ENCODE results near the gene COL4A1.
A peak's percentile ranks its signal among the peaks of the same experiment; 100 is the strongest.

COL4A1 gene

GRCh38 chr13:110272651-110273050 is 34.3 kb downstream of the COL4A1 start:
- DNase-seq = no peak

- no peak for DNase-seq
Measured at GRCh38 chr13:110272227-110272626, 34.7 kb downstream of the COL4A1 start.

- DNase-seq = peak; percentile 21
Measured at GRCh38 chr13:110271313-110271712, 35.6 kb downstream of the COL4A1 start.

- DNase-seq = peak; percentile 33
Measured at GRCh38 chr13:110270507-110270906, 36.5 kb downstream of the COL4A1 start.

- DNase-seq = no peak
Measured at GRCh38 chr13:110269509-110270185, 37.3 kb downstream of the COL4A1 start.

GRCh38 chr13:110268576-110269185 is 38.3 kb downstream of the COL4A1 start:
- peak; percentile 40 for DNase-seq

- DNase-seq = peak; percentile 7
Measured at GRCh38 chr13:110268061-110268460, 38.9 kb downstream of the COL4A1 start.

GRCh38 chr13:110266983-110267382 is 40.0 kb downstream of the COL4A1 start:
- peak; percentile 33 for DNase-seq

- DNase-seq = no peak
Measured at GRCh38 chr13:110266431-110266809, 40.5 kb downstream of the COL4A1 start.

- peak; percentile 28 for DNase-seq
Measured at GRCh38 chr13:110265682-110266430, 41.1 kb downstream of the COL4A1 start.

GRCh38 chr13:110265341-110265681 is 41.6 kb downstream of the COL4A1 start:
- DNase-seq = peak; percentile 17

- DNase-seq = no peak
Measured at GRCh38 chr13:110264685-110265275, 42.2 kb downstream of the COL4A1 start.

GRCh38 chr13:110263888-110264287 is 43.1 kb downstream of the COL4A1 start:
- peak; percentile 32 for DNase-seq

GRCh38 chr13:110263404-110263803 is 43.6 kb downstream of the COL4A1 start:
- DNase-seq = no peak

- DNase-seq = no peak
Measured at GRCh38 chr13:110262508-110263291, 44.3 kb downstream of the COL4A1 start.

- DNase-seq = no peak
Measured at GRCh38 chr13:110262082-110262436, 44.9 kb downstream of the COL4A1 start.

- no peak for DNase-seq
Measured at GRCh38 chr13:110261166-110262081, 45.5 kb downstream of the COL4A1 start.

GRCh38 chr13:110259651-110260050 is 47.3 kb downstream of the COL4A1 start:
- DNase-seq = no peak

GRCh38 chr13:110258876-110259631 is 47.9 kb downstream of the COL4A1 start:
- no peak for DNase-seq

GRCh38 chr13:110257408-110257807 is 49.5 kb downstream of the COL4A1 start:
- DNase-seq = no peak

Measured in activated CD8-positive, alpha-beta memory T cell treated with anti-CD3 and anti-CD28 coated beads for 24 hours (primary cell).